ENCODE measurements around the gene ZNF778. TPM values are rescaled to one million over a fixed set of nuclear protein-coding genes. Genes with fewer than 3 reads are reported as not detected.
A peak's percentile ranks its signal among the peaks of the same experiment; 100 is the strongest.

The ZNF778 gene
- total and polyA plus RNA-seq, 2 of the 13 experiments (the other 11 are each of a cell fraction or from before 2014, with no cell fraction given): 3.8 to 7.2 TPM

- no peak for TF ChIP-seq ELK4 (CRISPR knock-in tag; IDR thresholded peaks at IDR 0.05; ENCODE audit: borderline replicate concordance)
Measured at GRCh38 chr16:89176147-89176690, 41.3 kb upstream of the ZNF778 start (continued).

- ChIA-PET POLR2A (no interaction called here), CTCF (ENCODE audit: low intra/inter-chr PET ratio, low total read pairs) (no interaction called here)
- Histone ChIP-seq H2AFZ (ENCODE audit: low read length) (no peak overlapping the region), H3K9ac (ENCODE audit: insufficient read depth, low read depth, low read length) (no peak overlapping the region), H3K79me2 (ENCODE audit: insufficient read depth, low read length) (no peaks in the 10 kb centered on the region), H3K36me3 (replicated peaks in 1 of 2; ENCODE audit: control insufficient read depth in 1 of 2, insufficient read depth in 2 of 2, low read length in 2 of 2) (no peaks in the 10 kb centered on the region), H3K9me3 (ENCODE audit: low read length) (no peaks in the 10 kb centered on the region), H3K4me2 (ENCODE audit: low read depth, low read length) (no peak overlapping the region), H3K27me3 (ENCODE audit: control insufficient read depth in 1 of 2, insufficient read depth in 2 of 2, low read length in 2 of 2) (peaks cover 74 to 92% of the 10 kb centered on the region in 2 experiments), H3K27ac (ENCODE audit: extremely low read length, insufficient read depth, low read length) (no peak overlapping the region), H3K4me1 (ENCODE audit: insufficient read depth, low read length) (peaks cover 45% of the 10 kb centered on the region), H3K4me3 (replicated peaks in 1 of 3; ENCODE audit: insufficient read depth in 1 of 3, low read depth in 2 of 3, low read length in 3 of 3) (no peak overlapping the region), H4K20me1 (ENCODE audit: insufficient read depth, low read length) (peaks cover 7% of the 10 kb centered on the region)
- BruUV-seq (replicated peaks): no TSS peak
- 32% methylated on average over 5 of the region's 9 CpGs for WGBS (ENCODE audit: low lambda C conversion rate)
- in situ Hi-C loops (cut with HindIII; ENCODE audit: extremely low pct_ligation_motif_present, low pct_unique_long_range_greater_than_20kb) (no loop called here), intact Hi-C loops (cut with micrococcal nuclease; ENCODE audit: unreplicated experiment) (no loop called here)
- TF ChIP-seq EED (CRISPR knock-in tag; IDR thresholded peaks at IDR 0.05): no peak
- no peak for TF ChIP-seq ZNF343 (CRISPR knock-in tag; IDR thresholded peaks at IDR 0.05)
- FAIRE-seq (no peak), ATAC-seq (no peak), DNase-seq (ENCODE audit: low spot score) (no peak)
Measured at GRCh38 chr16:89176717-89177116, 40.8 kb upstream of the ZNF778 start.

DNA sequence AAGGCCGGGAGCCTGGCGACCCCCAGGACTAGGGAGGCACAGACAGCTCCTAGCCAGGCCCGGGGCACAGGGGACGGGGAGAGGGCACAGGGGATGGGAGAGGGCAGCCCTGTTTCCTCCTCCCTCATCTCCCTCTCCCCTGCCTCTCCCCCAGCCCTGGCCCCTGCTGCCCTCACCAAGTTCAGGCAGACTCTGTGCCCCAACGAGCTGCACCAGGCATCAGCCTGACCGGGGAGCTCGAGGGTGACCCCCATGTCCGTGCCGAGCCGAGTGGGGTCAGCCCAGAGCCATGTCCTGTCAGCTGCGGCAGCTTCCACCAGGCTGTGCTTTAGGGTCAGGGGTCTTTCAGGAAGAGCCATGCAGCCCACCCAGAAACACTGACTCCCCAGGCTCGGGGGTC is 40.0 kb upstream of the ZNF778 start:
- no peak for TF ChIP-seq FOSL1 (CRISPR knock-in tag; IDR thresholded peaks at IDR 0.05; ENCODE audit: borderline replicate concordance)
- TF ChIP-seq EZH2 (conservative IDR thresholded peaks at IDR 0.05; ENCODE audit: low read depth, low read length): peak; percentile 81; the same call in 1 of the 2 replicates
- no peak for FAIRE-seq
- Histone ChIP-seq H3K4me3 (replicated peaks in 1 of 3; ENCODE audit: insufficient read depth in 1 of 3, low read depth in 2 of 3, low read length in 3 of 3) (no peak overlapping the region), H3K79me2 (ENCODE audit: insufficient read depth, low read length) (no peaks in the 10 kb centered on the region), H2AFZ (ENCODE audit: low read length) (no peak overlapping the region), H3K4me2 (ENCODE audit: low read depth, low read length) (no peak overlapping the region), H4K20me1 (ENCODE audit: insufficient read depth, low read length) (peaks cover 7% of the 10 kb centered on the region; the same call in 1 of the 2 replicates), H3K27ac (ENCODE audit: extremely low read length, insufficient read depth, low read length) (no peak overlapping the region), H3K4me1 (ENCODE audit: insufficient read depth, low read length) (peaks cover 37% of the 10 kb centered on the region), H3K36me3 (replicated peaks in 1 of 2; ENCODE audit: control insufficient read depth in 1 of 2, insufficient read depth in 2 of 2, low read length in 2 of 2) (no peaks in the 10 kb centered on the region), H3K9me3 (ENCODE audit: low read length) (no peaks in the 10 kb centered on the region), H3K27me3 (ENCODE audit: control insufficient read depth in 1 of 2, insufficient read depth in 2 of 2, low read length in 2 of 2) (peaks cover 68 to 85% of the 10 kb centered on the region in 2 experiments), H3K9ac (ENCODE audit: insufficient read depth, low read depth, low read length) (no peak overlapping the region)
- 20% methylated on average over 5 of the region's 12 CpGs for WGBS (ENCODE audit: low lambda C conversion rate)
- intact Hi-C loops (cut with micrococcal nuclease; ENCODE audit: unreplicated experiment) (no loop called here), in situ Hi-C loops (cut with HindIII; ENCODE audit: extremely low pct_ligation_motif_present, low pct_unique_long_range_greater_than_20kb) (no loop called here)
- CTCF ChIA-PET (ENCODE audit: low intra/inter-chr PET ratio, low total read pairs): no interaction called here
- no peak for ATAC-seq
- POLR2A ChIA-PET: no interaction called here
- DNase-seq (ENCODE audit: low spot score): no peak
- BruUV-seq (replicated peaks): no TSS peak

Measured in HepG2 (cell line).